Upper lobe of left lung (tissue), 4 donors: ENCODE results near the gene PATL1.

ENCODE experiments used
- EP300 ChIP-seq, 4 donors: sonication (generic); formaldehyde crosslinking; IDR thresholded peaks; one replicate each; pipeline ENCODE4 v1.5.1; 2017; ENCODE audit warnings: antibody characterized with exemption in 4 of 4, control low read depth in 2 of 4
- POLR2A ChIP-seq, 4 donors: fragments of 450-650 bp; IDR thresholded peaks; one replicate each; pipeline ENCODE4 v1.5.1; 2016 to 2017; ENCODE audit warnings: antibody characterized with exemption in 4 of 4, mild to moderate bottlenecking in 2 of 4
- POLR2AphosphoS5 ChIP-seq, 2 donors: sonication (generic); formaldehyde crosslinking; IDR thresholded peaks; one replicate each; pipeline ENCODE4 v1.5.1; 2017; ENCODE audit warnings: antibody characterized with exemption in 2 of 2
- TF ChIP-seq, protein P1 (sequence below), 6 experiments: fragments of 450-650 bp in 4 of 6; fragments of 200-600 bp in 2 of 6; sonication (generic) in 2 of 6; IDR thresholded peaks; one replicate each; pipeline ENCODE4 v1.5.1; 2016 to 2019; ENCODE audit warnings: antibody characterized with exemption in 6 of 6

DNA sequence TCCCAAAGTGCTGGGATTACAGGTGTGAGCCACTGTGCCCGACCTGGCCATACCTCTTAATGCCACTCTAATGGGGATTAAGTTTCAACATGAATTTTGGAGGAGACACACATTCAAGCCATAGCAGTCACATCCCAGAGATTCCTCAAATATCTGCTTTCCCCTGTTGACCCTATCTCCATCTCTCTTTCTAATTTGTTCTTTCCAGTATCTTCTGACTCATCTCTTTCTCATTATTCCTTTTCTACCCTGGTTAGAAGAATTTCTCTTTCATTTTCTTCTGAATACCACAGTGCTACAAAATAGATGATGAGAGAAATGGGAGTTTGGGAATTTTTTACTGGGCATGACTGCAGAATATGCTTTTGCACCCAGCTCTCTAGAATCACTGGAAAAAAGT is 39.7 kb upstream of the PATL1 start:
- TF ChIP-seq, protein P1, sequence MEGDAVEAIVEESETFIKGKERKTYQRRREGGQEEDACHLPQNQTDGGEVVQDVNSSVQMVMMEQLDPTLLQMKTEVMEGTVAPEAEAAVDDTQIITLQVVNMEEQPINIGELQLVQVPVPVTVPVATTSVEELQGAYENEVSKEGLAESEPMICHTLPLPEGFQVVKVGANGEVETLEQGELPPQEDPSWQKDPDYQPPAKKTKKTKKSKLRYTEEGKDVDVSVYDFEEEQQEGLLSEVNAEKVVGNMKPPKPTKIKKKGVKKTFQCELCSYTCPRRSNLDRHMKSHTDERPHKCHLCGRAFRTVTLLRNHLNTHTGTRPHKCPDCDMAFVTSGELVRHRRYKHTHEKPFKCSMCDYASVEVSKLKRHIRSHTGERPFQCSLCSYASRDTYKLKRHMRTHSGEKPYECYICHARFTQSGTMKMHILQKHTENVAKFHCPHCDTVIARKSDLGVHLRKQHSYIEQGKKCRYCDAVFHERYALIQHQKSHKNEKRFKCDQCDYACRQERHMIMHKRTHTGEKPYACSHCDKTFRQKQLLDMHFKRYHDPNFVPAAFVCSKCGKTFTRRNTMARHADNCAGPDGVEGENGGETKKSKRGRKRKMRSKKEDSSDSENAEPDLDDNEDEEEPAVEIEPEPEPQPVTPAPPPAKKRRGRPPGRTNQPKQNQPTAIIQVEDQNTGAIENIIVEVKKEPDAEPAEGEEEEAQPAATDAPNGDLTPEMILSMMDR (IDR thresholded peaks at IDR 0.05), result no peak
- TF ChIP-seq EP300 (IDR thresholded peaks at IDR 0.05) (no peak), POLR2AphosphoS5 (IDR thresholded peaks at IDR 0.05) (no peak), POLR2A (IDR thresholded peaks at IDR 0.05) (no peak)
